Mononuclear cell (primary cell): ENCODE data around the gene SLFNL1. TPM values are rescaled to one million over a fixed set of nuclear protein-coding genes. Genes with fewer than 3 reads are reported as not detected.

Experiments used
- H3K27me3 ChIP-seq: 2 replicates; pipeline ENCODE4 v1.6.0; 2011; ENCODE audit warnings: low read length, control low read depth; ENCODE audit not compliant: insufficient read depth
- H3K4me1 ChIP-seq: 2 replicates; pipeline ENCODE4 v1.5.1; 2011; ENCODE audit warnings: mild to moderate bottlenecking, low read length, control low read depth; ENCODE audit not compliant: insufficient read depth
- H3K4me3 ChIP-seq: 2 replicates; pipeline ENCODE4 v1.5.1; 2011; ENCODE audit warnings: mild to moderate bottlenecking, low read length, moderate library complexity
- H3K9me3 ChIP-seq: 2 replicates; pipeline ENCODE4 v1.5.1; 2011; ENCODE audit warnings: low read depth, mild to moderate bottlenecking, control low read depth, low read length
- total RNA-seq: library from RNA; depleted of rRNA; stranded (reverse); fragments of >200 nt; gene quantifications from one replicate; pipeline ENCODE4 v1.2.3, GENCODE V29; 2012

Gene SLFNL1
- total RNA-seq, 1 donor = 0.10 TPM

DNA sequence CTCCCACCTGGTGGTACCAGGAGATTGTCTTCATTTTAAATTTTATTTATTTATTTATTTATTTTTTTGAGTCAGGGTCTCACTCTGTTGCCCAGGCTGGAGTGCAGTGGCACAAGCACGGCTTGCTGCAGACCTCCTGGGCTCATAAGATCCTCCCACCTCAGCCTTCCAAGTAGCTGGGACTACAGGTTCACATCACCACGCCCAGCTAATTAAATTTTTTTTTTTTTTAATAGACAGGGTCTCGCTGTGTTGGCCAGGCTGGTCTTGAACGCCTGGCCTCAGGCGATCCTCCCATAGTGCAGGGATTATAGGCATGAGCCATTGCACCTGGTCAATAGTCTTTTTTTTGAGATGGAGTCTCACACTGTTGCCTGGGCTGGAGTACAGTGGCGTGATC is 8.5 kb downstream of the SLFNL1 start:
- no peaks in the 10 kb centered on the region for H3K27me3 ChIP-seq
- H3K9me3 ChIP-seq = no peaks in the 10 kb centered on the region
- peaks cover 14% of the 10 kb centered on the region for H3K4me1 ChIP-seq
- H3K4me3 ChIP-seq = no peak overlapping the region

DNA sequence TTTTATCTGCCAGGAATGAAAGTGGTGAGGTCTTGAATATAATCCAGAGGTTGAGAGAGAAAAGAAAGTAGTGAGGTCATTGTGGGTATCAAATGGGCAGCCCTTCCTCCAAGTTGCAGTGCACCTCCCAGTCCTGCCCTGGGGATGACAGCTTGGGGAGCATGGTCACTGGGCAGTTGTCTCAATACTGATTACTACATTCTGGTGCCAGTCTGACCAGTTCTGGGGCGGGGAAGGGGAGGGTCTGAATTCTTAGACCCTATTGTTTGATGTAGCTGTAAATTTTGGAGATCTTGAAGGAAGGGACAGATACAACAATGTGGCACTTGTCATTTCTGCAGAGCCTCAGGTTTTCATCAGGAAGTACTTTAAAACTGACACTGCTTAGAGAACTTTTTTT is 11.2 kb downstream of the SLFNL1 start:
- no peak overlapping the region for H3K4me3 ChIP-seq
- peaks cover 14% of the 10 kb centered on the region for H3K4me1 ChIP-seq
- no peaks in the 10 kb centered on the region for H3K9me3 ChIP-seq
- no peaks in the 10 kb centered on the region for H3K27me3 ChIP-seq

DNA sequence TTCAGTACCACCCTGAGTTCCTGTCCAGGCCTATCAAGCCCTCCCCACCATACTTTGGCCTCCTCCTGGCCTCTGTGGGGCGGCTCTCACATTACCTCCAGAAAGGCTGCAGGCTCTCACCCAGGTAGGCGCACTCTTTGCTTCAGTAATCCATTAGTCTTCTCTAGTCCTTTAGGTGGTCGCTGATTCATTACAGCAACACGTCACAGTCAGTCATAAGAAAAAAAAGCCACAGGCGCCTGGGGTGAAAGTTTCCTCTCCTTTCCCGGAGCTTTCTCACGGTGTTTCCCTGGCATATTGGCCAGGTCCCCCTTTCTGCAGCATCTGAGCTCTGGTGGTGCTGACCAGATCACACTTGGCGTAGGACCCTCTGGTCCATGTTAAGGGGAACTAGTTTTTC is 12.1 kb downstream of the SLFNL1 start:
- H3K9me3 ChIP-seq = no peaks in the 10 kb centered on the region
- H3K27me3 ChIP-seq = no peaks in the 10 kb centered on the region
- peaks cover 9% of the 10 kb centered on the region for H3K4me1 ChIP-seq
- no peak overlapping the region for H3K4me3 ChIP-seq

DNA sequence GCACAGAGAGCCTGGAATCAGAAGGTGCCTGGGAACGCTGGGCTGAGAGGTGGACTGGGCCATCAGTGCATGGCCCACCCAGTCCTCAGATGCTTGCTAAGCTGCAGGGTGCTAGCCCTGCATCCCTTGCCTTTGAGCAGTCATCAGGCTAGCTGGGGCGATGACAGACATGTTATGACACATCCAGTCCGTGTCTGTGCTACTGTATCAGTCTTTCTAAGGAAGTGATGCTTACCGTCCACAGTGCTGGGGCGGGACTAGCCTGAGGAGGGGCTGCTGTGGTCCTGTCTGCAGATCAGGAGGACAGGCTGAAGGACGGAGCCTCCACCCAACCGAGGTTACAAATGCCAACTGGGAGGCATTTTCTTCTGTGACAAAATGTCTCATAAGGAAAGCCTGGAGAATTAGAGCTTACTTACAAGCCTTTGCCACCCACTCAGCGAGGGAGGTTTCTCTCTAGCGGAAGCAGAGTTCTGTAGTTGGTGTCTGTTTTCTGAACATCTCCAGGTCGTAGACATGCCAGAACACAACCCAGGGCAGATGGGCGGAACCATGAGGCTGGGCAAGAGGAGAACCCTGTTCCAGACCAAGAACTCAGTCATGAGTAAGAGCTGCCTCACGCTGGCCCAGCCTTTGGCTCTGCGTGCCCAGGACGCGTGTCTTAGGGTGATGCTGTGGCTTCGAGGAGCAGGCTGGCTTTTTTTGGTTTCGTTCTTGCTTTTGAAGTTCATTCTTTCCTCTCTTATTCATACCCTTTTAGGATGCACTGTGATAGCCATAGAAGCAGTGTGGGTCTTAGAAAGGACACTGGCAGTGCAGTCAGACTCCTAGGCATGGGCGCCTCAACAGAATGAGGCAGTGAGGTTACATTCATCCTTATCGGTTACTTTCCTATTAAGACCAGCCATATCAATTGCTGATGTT is 14.3 kb downstream of the SLFNL1 start:
- Histone ChIP-seq H3K4me1 (peaks cover 16% of the 10 kb centered on the region), H3K27me3 (no peaks in the 10 kb centered on the region), H3K9me3 (no peaks in the 10 kb centered on the region), H3K4me3 (no peak overlapping the region)

DNA sequence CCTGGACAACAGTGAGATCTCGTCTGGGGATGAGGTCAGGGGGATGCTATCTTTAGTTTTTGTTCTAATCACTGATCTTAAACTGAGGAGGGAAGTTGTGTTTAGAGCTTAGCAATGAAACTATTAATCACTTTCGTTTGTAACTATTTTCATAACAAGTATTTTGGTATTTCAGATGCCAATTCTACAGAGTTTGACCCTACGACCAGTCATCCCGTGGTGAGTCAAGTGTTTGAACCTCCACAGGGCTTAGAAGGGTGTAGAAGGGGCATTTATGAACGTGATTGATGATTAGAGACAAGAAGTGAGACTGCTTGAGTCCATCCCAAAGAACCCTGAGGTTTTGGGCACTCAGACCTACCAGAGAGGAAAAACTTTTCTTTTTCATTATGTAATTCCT is 15.6 kb downstream of the SLFNL1 start:
- no peaks in the 10 kb centered on the region for H3K9me3 ChIP-seq
- no peak overlapping the region for H3K4me3 ChIP-seq

DNA sequence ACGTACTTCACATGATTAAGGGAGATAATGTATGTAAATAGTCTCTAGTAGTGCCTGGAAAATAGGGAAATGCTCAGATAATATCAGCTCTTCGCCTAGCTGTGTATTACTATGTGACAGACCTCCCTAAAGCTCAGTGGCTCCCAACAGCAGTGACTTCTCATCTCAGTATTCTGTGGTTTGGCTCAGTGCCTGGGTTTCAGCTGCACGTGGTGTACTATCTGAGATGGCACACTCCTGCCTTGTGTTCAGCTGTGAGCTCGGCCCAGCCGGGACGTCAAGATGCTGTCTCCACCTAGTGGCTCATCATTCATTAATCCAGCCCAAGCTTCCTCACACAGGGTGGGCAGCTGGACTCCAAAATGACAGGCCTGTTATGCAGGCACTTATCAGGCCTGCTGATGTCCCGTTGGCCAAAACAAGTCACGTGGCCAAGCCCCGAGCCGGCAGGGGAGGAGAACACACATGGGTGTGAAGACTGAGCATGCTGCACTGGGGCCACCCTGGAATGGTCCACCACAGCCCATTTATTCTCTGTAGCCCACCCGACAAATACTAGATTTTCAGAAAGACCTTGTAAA is 17.8 kb downstream of the SLFNL1 start:
- Histone ChIP-seq H3K27me3 (no peaks in the 10 kb centered on the region), H3K4me1 (peaks cover 16% of the 10 kb centered on the region), H3K4me3 (no peak overlapping the region), H3K9me3 (no peaks in the 10 kb centered on the region)

More for the DNA sequence above, 15.6 kb downstream of the SLFNL1 start:
- Histone ChIP-seq H3K4me1 (peaks cover 16% of the 10 kb centered on the region), H3K27me3 (no peaks in the 10 kb centered on the region)

DNA sequence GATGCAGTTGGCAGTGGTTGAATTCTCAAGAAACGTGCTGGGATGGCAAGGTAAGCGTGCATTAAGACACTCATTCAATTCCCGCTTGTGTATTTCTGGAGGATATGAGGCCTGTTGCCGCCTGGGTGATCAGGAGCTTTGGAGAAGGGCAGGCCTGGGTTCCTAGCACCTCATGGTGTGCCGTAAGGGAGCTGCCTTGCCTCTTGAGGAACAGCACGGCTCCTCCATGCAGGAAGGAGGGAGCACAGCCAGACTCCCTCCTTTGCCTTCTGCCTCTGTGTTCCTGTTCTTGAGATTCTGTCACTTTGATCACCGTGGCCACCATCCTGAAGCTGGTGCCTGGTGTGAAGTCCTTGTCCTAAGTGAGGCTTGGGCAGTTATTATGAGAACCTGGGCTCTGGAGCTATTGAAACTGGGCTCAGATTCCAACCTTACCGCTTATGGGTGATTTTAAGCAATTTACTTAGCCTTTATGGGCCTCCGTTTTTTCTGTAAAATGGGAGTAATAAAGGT is 18.3 kb downstream of the SLFNL1 start:
- Histone ChIP-seq H3K4me3 (no peak overlapping the region), H3K4me1 (peaks cover 16% of the 10 kb centered on the region), H3K9me3 (no peaks in the 10 kb centered on the region), H3K27me3 (no peaks in the 10 kb centered on the region)

DNA sequence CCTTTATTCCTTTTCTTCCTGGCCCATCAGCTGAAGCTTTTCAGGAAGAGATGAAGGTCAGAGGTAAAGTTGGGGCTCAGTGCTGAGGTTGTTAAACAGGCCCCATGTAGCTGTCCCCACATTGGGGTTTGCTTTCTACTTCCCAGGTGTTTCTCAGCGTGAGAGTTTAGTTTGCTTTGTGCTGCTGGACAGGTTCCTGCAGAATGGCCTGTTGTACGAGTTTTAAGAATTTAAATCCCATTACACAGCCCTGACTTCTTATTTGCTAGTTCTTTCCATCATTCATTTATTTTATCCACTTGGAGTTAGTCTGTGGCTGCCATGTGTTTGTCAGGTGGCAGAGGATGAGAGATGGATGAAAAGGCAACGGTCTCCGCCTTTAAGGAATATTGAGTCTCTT is 22.9 kb downstream of the SLFNL1 start:
- H3K9me3 ChIP-seq = no peaks in the 10 kb centered on the region
- H3K27me3 ChIP-seq = no peaks in the 10 kb centered on the region
- no peak overlapping the region for H3K4me3 ChIP-seq
- peaks cover 12% of the 10 kb centered on the region for H3K4me1 ChIP-seq

DNA sequence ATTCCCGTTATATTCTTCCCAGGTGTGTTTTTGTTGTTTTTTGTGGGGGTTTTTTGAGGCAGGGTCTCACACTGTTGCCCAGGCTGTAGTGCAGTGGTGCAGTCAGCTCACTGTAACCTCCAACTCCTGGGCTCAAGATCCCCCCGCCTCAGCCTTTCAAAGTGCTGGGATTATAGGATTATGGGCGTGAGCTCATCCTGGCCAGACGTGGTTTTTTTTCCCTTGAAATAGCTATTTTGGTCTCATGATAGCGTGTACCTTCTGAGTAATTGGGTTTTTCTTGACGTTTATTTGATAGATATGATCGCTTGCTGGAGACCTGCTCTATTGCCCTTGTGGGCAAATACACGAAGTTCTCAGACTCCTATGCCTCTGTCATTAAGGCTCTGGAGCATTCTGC is 24.4 kb downstream of the SLFNL1 start:
- H3K27me3 ChIP-seq = no peaks in the 10 kb centered on the region
- no peak overlapping the region for H3K4me3 ChIP-seq
- H3K9me3 ChIP-seq = no peaks in the 10 kb centered on the region
- no peaks in the 10 kb centered on the region for H3K4me1 ChIP-seq

DNA sequence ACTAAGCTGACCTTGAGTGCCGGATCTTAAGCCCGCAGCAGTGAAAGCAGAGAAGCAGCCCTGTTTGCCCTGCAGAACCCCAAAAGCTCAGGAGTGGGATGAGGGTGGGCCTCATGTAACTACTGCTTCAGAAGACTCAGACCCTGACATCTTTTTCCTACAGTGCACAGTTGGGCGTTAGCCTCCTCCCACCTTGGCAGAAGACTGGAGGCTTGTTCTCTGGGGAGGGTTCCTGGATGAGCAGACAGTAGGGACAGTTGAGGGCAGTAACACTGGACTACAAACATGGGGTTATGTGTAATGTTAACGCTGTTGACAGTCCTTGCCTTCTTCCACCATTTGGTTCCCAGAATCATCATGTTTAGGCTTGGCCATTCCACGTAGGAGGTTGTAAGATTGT is 32.5 kb downstream of the SLFNL1 start:
- no peaks in the 10 kb centered on the region for H3K9me3 ChIP-seq
- no peaks in the 10 kb centered on the region for H3K27me3 ChIP-seq
- no peaks in the 10 kb centered on the region for H3K4me1 ChIP-seq
- H3K4me3 ChIP-seq = no peak overlapping the region

DNA sequence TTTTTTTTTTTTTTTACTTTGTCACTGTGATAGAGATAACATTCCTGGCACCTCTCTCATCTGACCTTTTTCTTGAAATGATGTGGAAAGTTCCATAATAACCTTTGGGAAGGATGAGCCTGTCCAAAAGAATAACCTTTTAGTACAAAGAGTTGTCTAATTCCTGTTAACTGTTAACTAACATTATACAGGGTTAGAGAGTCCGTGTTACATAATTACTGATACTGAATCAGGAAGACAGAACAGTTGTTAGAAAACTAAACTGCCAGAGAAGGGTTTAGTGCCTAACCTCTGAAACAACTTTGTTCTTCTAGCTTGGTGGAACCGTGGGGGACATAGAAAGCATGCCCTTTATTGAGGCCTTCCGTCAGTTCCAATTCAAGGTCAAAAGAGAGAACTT is 33.2 kb downstream of the SLFNL1 start:
- Histone ChIP-seq H3K4me1 (no peaks in the 10 kb centered on the region), H3K9me3 (no peaks in the 10 kb centered on the region), H3K27me3 (no peaks in the 10 kb centered on the region), H3K4me3 (no peak overlapping the region)

DNA sequence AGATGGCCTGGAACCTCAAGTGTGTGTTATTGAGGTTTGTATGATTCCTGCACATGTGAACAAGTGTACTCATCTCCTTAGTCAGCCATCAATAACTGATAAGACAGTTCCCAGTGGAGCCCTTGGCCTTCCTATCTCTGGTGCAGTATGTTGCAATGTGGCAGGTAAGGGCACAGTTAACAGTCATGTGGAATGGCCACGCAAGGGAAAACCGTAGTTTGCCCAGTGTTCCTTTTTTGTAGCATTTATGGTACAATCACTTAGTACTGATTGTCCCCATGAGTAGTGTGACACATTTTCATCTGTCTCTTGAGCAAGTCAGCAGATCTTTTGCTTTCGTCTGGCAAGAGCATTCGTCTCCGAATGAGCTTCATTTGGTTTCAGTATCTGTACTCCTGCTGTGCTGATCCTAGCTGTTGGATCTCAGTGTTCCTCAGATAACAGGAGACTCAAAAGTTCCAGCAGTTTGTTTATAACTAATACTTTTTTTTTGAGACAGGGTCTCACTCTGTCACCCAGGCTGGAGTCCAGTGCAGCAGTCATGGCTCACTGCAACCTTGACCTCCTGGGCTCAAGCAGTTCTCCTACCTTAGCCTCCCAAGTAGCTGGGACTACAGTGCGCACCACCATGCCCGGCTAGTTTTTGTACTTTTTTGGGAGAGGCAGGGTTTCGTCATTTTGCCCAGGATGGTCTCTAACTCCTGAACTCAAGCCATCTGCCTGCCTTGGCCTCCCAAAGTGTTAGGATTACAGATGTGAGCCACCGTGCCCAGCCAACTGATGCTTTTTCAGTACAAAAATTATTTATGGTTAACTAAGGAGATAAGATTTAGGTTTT is 33.9 kb downstream of the SLFNL1 start:
- H3K4me3 ChIP-seq = no peak overlapping the region
- no peaks in the 10 kb centered on the region for H3K4me1 ChIP-seq
- H3K9me3 ChIP-seq = no peaks in the 10 kb centered on the region
- no peaks in the 10 kb centered on the region for H3K27me3 ChIP-seq

DNA sequence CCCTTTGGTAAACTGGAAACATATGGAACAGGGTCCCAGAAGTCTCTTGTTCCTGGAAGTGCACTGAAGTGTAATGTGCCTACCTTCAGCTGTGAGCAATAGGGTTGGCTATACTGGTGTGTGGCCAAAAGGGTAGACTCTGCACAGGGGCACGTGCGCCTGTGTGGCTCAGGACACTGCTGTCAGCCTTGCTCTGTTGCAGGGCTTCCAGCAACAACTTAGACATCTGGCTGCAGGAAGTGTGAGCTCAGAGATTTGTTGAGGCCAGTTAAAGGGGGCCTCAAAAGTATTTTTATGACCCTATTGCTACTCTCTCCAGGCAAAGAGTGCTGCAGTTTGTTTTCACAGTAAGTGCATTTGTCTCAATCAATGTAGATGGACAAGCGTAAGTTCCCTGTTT is 34.6 kb downstream of the SLFNL1 start:
- Histone ChIP-seq H3K4me1 (no peaks in the 10 kb centered on the region), H3K27me3 (no peaks in the 10 kb centered on the region), H3K4me3 (no peak overlapping the region)

DNA sequence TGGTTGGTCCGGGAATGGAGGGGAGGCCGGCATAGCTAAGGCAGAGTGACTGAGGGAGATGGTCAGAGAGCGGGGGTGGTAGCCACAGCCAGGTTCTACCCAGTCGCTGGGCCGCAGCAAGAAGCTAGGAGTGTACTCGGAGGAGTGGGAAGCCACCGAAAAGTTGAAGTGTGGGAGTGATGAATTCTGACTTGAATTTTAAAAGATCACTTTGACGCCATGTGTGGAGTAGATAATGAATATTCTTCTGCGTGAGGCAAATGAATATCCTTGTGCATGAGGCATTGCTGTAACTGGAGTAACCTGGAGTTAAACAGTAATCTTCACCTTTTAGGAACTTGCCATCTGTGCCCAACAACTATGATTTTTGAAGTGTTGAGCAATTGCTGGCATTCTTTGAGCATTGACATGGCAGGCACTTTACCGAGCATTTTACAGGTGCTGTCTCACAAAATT is 35.2 kb downstream of the SLFNL1 start:
- no peaks in the 10 kb centered on the region for H3K9me3 ChIP-seq

More for the DNA sequence above, 34.6 kb downstream of the SLFNL1 start:
- H3K9me3 ChIP-seq = no peaks in the 10 kb centered on the region

DNA sequence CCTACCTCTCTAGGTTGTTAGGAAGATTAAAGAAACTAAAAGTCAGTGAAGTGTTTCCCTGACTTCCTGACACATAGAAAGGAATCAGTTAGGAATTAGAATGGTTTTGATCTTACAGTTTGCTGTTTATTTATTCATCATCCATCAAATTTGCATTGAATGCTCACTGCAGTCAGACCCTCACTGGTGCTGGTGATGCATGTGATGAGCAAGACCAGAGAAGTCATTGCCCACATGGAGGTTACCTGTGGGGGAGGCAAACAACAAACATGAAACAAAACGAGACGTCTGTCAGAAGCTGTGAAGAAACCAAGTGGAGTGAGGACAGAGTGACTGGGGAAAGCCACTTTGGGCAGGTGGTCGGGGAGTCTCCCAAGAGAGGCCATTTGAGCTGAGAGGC is 35.6 kb downstream of the SLFNL1 start:
- peaks cover 8% of the 10 kb centered on the region for H3K4me1 ChIP-seq
- no peak overlapping the region for H3K4me3 ChIP-seq
- H3K9me3 ChIP-seq = no peaks in the 10 kb centered on the region

More for the DNA sequence above, 35.2 kb downstream of the SLFNL1 start:
- Histone ChIP-seq H3K4me1 (peaks cover 3% of the 10 kb centered on the region), H3K4me3 (no peak overlapping the region), H3K27me3 (no peaks in the 10 kb centered on the region)

More for the DNA sequence above, 35.6 kb downstream of the SLFNL1 start:
- H3K27me3 ChIP-seq = no peaks in the 10 kb centered on the region
